Renal cortical epithelial cell (primary cell): ENCODE measurements around the gene EPYC. TPM values are rescaled to one million over a fixed set of nuclear protein-coding genes. Genes with fewer than 3 reads are reported as not detected.

ENCODE experiments used
- total RNA-seq: library from RNA; depleted of rRNA; stranded (reverse); fragments of >200 nt; gene quantifications from 2 replicates; pipeline ENCODE4 v1.2.3, GENCODE V29; 2014

Gene EPYC
- total RNA-seq, 1 donor from 2014 or later, result not detected

Other genes with a start within 250 kb of the EPYC start
- gene CCER1, start 49.8 kb downstream of the EPYC start, total RNA-seq, result not detected in 2 replicates
- not detected in 2 replicates for gene KERA, start 53.1 kb upstream of the EPYC start, total RNA-seq
- 31.9 and 39.1 TPM in 2 replicates for gene LUM, start 106.5 kb upstream of the EPYC start, total RNA-seq
- gene DCN, start 177.8 kb upstream of the EPYC start, total RNA-seq, result 43.6 and 748 TPM in 2 replicates